Smooth muscle cell (in vitro differentiated cells): ENCODE data around the gene SALL4. TPM values are rescaled to one million over a fixed set of nuclear protein-coding genes. Genes with fewer than 3 reads are reported as not detected.

ENCODE experiments used
- DNase-seq: peaks from one replicate; lab custom pipeline; 2025; ENCODE audit not compliant: unreplicated experiment; lab: John Stamatoyannopoulos, UW
- H2AFZ ChIP-seq: fragments of 200-600 bp; sonication (generic); 2 replicates; pipeline ENCODE4 v1.6.0; 2016; ENCODE audit warnings: antibody characterized with exemption, low read depth, mild to moderate bottlenecking
- H3F3A ChIP-seq: fragments of 200-600 bp; sonication (generic); 2 replicates; pipeline ENCODE4 v1.6.0; 2017; ENCODE audit warnings: antibody characterized with exemption, low read depth
- H3K27ac ChIP-seq: fragments of 200-600 bp; sonication (generic); 2 replicates; pipeline ENCODE4 v1.5.1; 2016; ENCODE audit warnings: low read depth, mild to moderate bottlenecking
- H3K27me3 ChIP-seq: fragments of 200-600 bp; sonication (generic); 2 replicates; pipeline ENCODE4 v1.6.1; 2016; ENCODE audit warnings: low read depth, mild to moderate bottlenecking
- H3K36me3 ChIP-seq: fragments of 200-600 bp; sonication (generic); 2 replicates; pipeline ENCODE4 v1.5.1; 2016; ENCODE audit warnings: low read depth
- H3K4me1 ChIP-seq: fragments of 200-600 bp; sonication (generic); 2 replicates; pipeline ENCODE4 v1.5.1; 2016; ENCODE audit warnings: low read depth
- H3K4me2 ChIP-seq: fragments of 200-600 bp; sonication (generic); 2 replicates; pipeline ENCODE4 v1.6.0; 2016; ENCODE audit warnings: mild to moderate bottlenecking
- H3K4me3 ChIP-seq: fragments of 200-600 bp; sonication (generic); 2 replicates; pipeline ENCODE4 v1.5.1; 2016; ENCODE audit warnings: mild to moderate bottlenecking
- H3K79me2 ChIP-seq: fragments of 200-600 bp; sonication (generic); 2 replicates; pipeline ENCODE4 v1.6.0; 2016; ENCODE audit warnings: low read depth, mild to moderate bottlenecking
- H3K9ac ChIP-seq: fragments of 200-600 bp; sonication (generic); 2 replicates; pipeline ENCODE4 v1.6.0; 2016; ENCODE audit warnings: low read depth
- H3K9me3 ChIP-seq: fragments of 200-600 bp; sonication (generic); replicated peaks from 2 replicates; pipeline ENCODE4 v1.5.1; 2016; ENCODE audit warnings: low read depth
- H4K20me1 ChIP-seq: fragments of 200-600 bp; sonication (generic); 2 replicates; pipeline ENCODE4 v1.6.0; 2016; ENCODE audit warnings: low read depth
- WGBS: methylation state at CpG from one replicate; pipeline ENCODE4 v1.1.7; 2016; ENCODE audit warnings: low lambda C conversion rate; 5-methylcytosine and 5-hydroxymethylcytosine counted together
- polyA plus RNA-seq: library from polyadenylated mRNA; unstranded; fragments of >200 nt; fragmentation: Nextera tagmentation; extraction: Ambion mirVana; gene quantifications from 2 replicates; pipeline ENCODE4 v1.2.1, GENCODE V29; 2016
- total RNA-seq: library from RNA; depleted of rRNA; stranded (reverse); fragments of >200 nt; gene quantifications from 2 replicates; pipeline ENCODE4 v1.2.3, GENCODE V29; 2014
- TF ChIP-seq, protein P1 (sequence below): fragments of 200-600 bp; sonication (generic); IDR thresholded peaks from 2 replicates; pipeline ENCODE4 v1.5.1; 2017; ENCODE audit warnings: borderline replicate concordance, mild to moderate bottlenecking, antibody characterized with exemption; ENCODE audit not compliant: insufficient read depth, poor library complexity, severe bottlenecking

Gene SALL4
- total and polyA plus RNA-seq, 2 experiments from 2014 or later, result 14.2 to 17.6 TPM

- H3F3A ChIP-seq, result peaks cover 14% of the 10 kb centered on the region
- H3K79me2 ChIP-seq, result no peaks in the 10 kb centered on the region
- no peak overlapping the region for H3K4me3 ChIP-seq
- no peaks in the 10 kb centered on the region for H4K20me1 ChIP-seq
- no peaks in the 10 kb centered on the region for H3K36me3 ChIP-seq
- no peak overlapping the region for H3K4me2 ChIP-seq
- H3K27me3 ChIP-seq, result no peaks in the 10 kb centered on the region
- no peaks in the 10 kb centered on the region for H3K4me1 ChIP-seq
- TF ChIP-seq, protein P1, sequence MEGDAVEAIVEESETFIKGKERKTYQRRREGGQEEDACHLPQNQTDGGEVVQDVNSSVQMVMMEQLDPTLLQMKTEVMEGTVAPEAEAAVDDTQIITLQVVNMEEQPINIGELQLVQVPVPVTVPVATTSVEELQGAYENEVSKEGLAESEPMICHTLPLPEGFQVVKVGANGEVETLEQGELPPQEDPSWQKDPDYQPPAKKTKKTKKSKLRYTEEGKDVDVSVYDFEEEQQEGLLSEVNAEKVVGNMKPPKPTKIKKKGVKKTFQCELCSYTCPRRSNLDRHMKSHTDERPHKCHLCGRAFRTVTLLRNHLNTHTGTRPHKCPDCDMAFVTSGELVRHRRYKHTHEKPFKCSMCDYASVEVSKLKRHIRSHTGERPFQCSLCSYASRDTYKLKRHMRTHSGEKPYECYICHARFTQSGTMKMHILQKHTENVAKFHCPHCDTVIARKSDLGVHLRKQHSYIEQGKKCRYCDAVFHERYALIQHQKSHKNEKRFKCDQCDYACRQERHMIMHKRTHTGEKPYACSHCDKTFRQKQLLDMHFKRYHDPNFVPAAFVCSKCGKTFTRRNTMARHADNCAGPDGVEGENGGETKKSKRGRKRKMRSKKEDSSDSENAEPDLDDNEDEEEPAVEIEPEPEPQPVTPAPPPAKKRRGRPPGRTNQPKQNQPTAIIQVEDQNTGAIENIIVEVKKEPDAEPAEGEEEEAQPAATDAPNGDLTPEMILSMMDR, result no peak
- WGBS, result 99% methylated on average over 4 of the region's 4 CpGs
- no peak overlapping the region for H3K9ac ChIP-seq
- no peaks in the 10 kb centered on the region for H3K9me3 ChIP-seq
- DNase-seq, result no peak
- H2AFZ ChIP-seq, result no peak overlapping the region
- H3K27ac ChIP-seq, result no peak overlapping the region
Measured at GRCh38 chr20:51772236-51772635, 30.1 kb downstream of the SALL4 start.

DNA sequence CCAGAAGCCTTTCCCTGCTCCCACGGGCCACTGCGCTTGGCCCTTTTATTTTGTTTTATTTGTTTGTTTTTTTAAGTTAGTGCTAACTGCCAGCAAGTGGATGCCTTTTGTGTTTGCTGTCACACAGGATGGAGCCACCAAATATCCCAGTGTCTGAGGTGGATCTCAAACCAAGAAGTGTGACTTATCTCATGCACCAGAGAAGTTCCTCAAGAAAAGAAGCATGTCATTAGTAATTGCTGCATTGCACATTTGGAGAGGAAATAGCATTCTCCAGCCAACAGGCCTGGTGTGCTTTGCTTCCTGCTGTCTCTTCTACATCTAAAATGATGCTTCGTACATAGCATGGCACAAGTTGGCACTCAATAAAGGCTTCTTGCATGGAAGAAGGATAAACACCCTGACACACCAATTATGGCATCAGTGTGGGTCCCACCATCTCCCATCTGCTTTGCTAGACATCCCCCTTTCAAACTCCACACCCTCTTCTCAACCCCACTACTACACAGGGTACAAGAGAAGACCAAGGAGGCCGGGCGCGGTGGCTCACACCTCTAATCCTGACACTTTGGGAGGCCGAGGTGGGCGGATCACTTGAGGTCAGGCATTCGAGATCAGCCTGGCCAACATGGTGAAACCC, 32.2 kb downstream of the SALL4 start:
- no peaks in the 10 kb centered on the region for H3K79me2 ChIP-seq
- WGBS, result 89% methylated on average over 9 of the region's 9 CpGs
- H3K4me3 ChIP-seq, result no peak overlapping the region
- no peaks in the 10 kb centered on the region for H3K27me3 ChIP-seq
- no peak overlapping the region for H3K9ac ChIP-seq
- no peak overlapping the region for H2AFZ ChIP-seq
- no peaks in the 10 kb centered on the region for H3K4me1 ChIP-seq
- no peaks in the 10 kb centered on the region for H3K36me3 ChIP-seq
- TF ChIP-seq, protein P1, result no peak
- DNase-seq, result no peak
- peaks cover 14% of the 10 kb centered on the region for H3F3A ChIP-seq
- H3K27ac ChIP-seq, result no peak overlapping the region
- H3K4me2 ChIP-seq, result no peak overlapping the region
- no peaks in the 10 kb centered on the region for H3K9me3 ChIP-seq
- no peaks in the 10 kb centered on the region for H4K20me1 ChIP-seq

- TF ChIP-seq, protein P1, result no peak
- Histone ChIP-seq H3K79me2 (peaks cover 7% of the 10 kb centered on the region), H3K27ac (no peak overlapping the region), H3K27me3 (no peaks in the 10 kb centered on the region), H3K9ac (no peak overlapping the region), H2AFZ (no peak overlapping the region), H3K36me3 (no peaks in the 10 kb centered on the region), H3K9me3 (no peaks in the 10 kb centered on the region), H3F3A (peaks cover 14% of the 10 kb centered on the region), H3K4me1 (no peaks in the 10 kb centered on the region), H3K4me3 (no peak overlapping the region), H3K4me2 (no peak overlapping the region), H4K20me1 (no peaks in the 10 kb centered on the region)
- WGBS, result 62% methylated on average over 8 of the region's 16 CpGs
- DNase-seq, result no peak
Measured at GRCh38 chr20:51768759-51769517, 33.4 kb downstream of the SALL4 start.
